ENCODE data around the gene TPO. TPM values are rescaled to one million over a fixed set of nuclear protein-coding genes. Genes with fewer than 3 reads are reported as not detected.

The TPO gene
- total RNA-seq, 1 donor from 2014 or later = not detected

DNA sequence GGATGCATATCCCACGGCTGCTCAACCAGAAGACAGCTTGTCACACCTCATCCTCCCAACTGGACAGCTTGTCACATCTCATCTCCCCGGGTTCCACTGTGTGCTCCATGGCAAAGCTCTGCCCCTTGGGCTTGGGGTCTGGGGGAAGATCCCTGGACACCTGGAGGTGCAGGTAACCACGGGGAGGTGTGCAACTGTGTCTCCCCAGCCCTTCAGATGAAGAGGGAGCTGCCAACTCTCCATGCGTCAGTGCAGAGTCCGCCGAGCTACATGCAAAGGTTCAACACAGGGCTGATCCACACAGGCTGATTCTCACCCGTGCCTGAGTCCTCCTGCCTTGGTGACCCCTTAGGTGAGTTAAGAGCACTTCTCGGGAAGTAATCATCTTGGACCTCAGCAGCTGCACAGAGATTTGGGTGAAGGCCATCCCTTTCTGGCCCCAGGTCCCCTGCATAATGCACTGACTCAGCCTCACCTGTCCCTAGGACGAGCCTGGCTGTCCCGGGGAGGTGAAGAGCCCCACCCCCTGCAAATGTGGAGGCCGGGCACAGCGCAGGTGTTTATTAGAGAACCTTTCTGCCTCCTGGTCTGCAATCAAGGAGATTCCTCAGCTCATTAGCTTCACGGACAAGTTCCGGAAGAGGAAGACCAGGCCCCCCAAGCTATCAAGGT lies 173.1 kb downstream of the TPO start:
- DNase-seq (ENCODE audit: low spot score) = no peak
- H3K4me1 ChIP-seq = no peaks in the 10 kb centered on the region
- peaks cover 9% of the 10 kb centered on the region for H3K27me3 Mint-ChIP-seq (ENCODE audit: insufficient read depth, low read depth)
- H3K9me3 ChIP-seq (ENCODE audit: low read depth) = no peaks in the 10 kb centered on the region
- H3K4me1 Mint-ChIP-seq = peaks cover 31% of the 10 kb centered on the region
- H3K4me3 Mint-ChIP-seq = no peak overlapping the region
- TF ChIP-seq, protein P1, sequence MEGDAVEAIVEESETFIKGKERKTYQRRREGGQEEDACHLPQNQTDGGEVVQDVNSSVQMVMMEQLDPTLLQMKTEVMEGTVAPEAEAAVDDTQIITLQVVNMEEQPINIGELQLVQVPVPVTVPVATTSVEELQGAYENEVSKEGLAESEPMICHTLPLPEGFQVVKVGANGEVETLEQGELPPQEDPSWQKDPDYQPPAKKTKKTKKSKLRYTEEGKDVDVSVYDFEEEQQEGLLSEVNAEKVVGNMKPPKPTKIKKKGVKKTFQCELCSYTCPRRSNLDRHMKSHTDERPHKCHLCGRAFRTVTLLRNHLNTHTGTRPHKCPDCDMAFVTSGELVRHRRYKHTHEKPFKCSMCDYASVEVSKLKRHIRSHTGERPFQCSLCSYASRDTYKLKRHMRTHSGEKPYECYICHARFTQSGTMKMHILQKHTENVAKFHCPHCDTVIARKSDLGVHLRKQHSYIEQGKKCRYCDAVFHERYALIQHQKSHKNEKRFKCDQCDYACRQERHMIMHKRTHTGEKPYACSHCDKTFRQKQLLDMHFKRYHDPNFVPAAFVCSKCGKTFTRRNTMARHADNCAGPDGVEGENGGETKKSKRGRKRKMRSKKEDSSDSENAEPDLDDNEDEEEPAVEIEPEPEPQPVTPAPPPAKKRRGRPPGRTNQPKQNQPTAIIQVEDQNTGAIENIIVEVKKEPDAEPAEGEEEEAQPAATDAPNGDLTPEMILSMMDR (IDR thresholded peaks at IDR 0.05) = no peak
- TF ChIP-seq EZH2 (IDR thresholded peaks at IDR 0.05) = no peak
- H3K9me3 Mint-ChIP-seq = peaks cover 6% of the 10 kb centered on the region
- peaks cover 6% of the 10 kb centered on the region for H3F3A ChIP-seq (ENCODE audit: low read depth)
- H3K36me3 ChIP-seq = no peaks in the 10 kb centered on the region
- no peak overlapping the region for H3K27ac ChIP-seq
- H3K4me2 ChIP-seq = no peak overlapping the region
- no peak overlapping the region for H3K9ac ChIP-seq
- no peak overlapping the region for H2AFZ ChIP-seq (replicated peaks)
- H3K27me3 ChIP-seq = no peaks in the 10 kb centered on the region
- peaks cover 3% of the 10 kb centered on the region for H3K36me3 Mint-ChIP-seq
- H3K27ac Mint-ChIP-seq = no peak overlapping the region
- H3K4me3 ChIP-seq = no peak overlapping the region
- H3K79me2 ChIP-seq (ENCODE audit: low read depth) = no peaks in the 10 kb centered on the region
- no peaks in the 10 kb centered on the region for H4K20me1 ChIP-seq (ENCODE audit: low read depth)

- Mint-ChIP-seq H3K36me3 (peaks cover 1% of the 10 kb centered on the region), H3K27ac (no peak overlapping the region), H3K4me3 (no peak overlapping the region), H3K4me1 (peaks cover 34% of the 10 kb centered on the region), H3K9me3 (peaks cover 4% of the 10 kb centered on the region), H3K27me3 (ENCODE audit: insufficient read depth, low read depth) (peaks cover 7% of the 10 kb centered on the region)
- Histone ChIP-seq H2AFZ (replicated peaks) (no peak overlapping the region), H3K79me2 (ENCODE audit: low read depth) (no peaks in the 10 kb centered on the region), H3K4me2 (no peak overlapping the region), H3K36me3 (no peaks in the 10 kb centered on the region), H3K27ac (no peak overlapping the region), H3K27me3 (no peaks in the 10 kb centered on the region), H3K4me3 (no peak overlapping the region), H4K20me1 (ENCODE audit: low read depth) (no peaks in the 10 kb centered on the region), H3K9me3 (ENCODE audit: low read depth) (no peaks in the 10 kb centered on the region), H3K4me1 (peaks cover 7% of the 10 kb centered on the region), H3K9ac (no peak overlapping the region), H3F3A (ENCODE audit: low read depth) (peaks cover 2% of the 10 kb centered on the region)
- DNase-seq (ENCODE audit: low spot score) = no peak
- TF ChIP-seq EZH2phosphoT487 (IDR thresholded peaks at IDR 0.05) (no peak), EZH2 (IDR thresholded peaks at IDR 0.05) (no peak)
- TF ChIP-seq, protein P1 (IDR thresholded peaks at IDR 0.05) = no peak
These were observed 173.9 kb downstream of the TPO start for GRCh38 chr2:1586923-1587840.

DNA sequence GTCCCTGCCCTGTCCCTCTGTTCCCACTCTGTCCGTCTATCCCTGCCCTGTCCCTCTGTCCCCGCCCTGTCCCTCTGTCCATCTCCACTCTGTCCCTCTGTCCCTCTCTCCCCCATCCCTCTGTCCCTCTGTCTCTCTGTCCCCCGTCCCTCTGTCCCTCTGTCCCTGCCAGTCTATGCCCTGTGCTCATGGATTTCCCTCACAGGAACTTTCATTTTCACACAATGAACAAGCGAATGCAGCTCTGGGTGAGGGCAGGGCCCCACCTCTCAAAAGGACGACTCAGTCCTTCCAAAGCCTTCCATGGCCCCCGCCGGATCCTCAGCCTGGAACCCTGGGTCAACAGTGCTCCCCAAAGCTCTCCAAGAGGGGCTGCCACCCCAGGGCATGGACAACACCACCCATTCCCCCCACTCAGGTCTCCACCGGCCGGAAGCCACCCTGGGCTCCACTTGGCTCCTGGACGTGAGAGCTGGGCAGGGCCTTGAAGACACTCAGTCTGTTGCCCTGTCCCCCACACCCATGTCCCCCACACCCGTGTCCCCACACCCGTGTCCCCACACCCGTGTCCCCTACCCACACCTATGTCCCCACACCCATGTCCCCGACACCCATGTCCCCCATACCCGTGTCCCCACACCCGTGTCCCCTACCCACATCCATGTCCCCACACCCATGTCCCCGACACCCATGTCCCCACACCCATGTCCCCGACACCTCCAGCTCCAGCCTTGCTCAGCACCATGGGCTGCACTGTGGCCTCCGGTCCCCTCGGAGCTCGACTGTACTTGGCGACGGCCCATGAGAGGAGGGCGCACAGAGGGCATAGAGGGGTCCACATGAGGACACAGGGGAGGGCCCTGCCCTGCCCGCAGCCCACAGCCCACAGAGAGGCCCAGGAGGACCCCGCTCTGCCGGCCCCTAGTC lies 175.1 kb downstream of the TPO start:
- peaks cover 1% of the 10 kb centered on the region for H3K27me3 Mint-ChIP-seq (ENCODE audit: insufficient read depth, low read depth)
- Histone ChIP-seq H3K36me3 (no peaks in the 10 kb centered on the region), H3K27ac (no peak overlapping the region), H3K79me2 (ENCODE audit: low read depth) (no peaks in the 10 kb centered on the region), H3K4me1 (peaks cover 12% of the 10 kb centered on the region), H3K4me2 (no peak overlapping the region), H4K20me1 (ENCODE audit: low read depth) (no peaks in the 10 kb centered on the region), H3K4me3 (no peak overlapping the region), H3K9me3 (ENCODE audit: low read depth) (no peaks in the 10 kb centered on the region), H3K9ac (no peak overlapping the region), H3K27me3 (no peaks in the 10 kb centered on the region), H2AFZ (replicated peaks) (no peak overlapping the region), H3F3A (ENCODE audit: low read depth) (peaks cover 4% of the 10 kb centered on the region)
- TF ChIP-seq EZH2 (IDR thresholded peaks at IDR 0.05) = no peak
- TF ChIP-seq EZH2phosphoT487 (IDR thresholded peaks at IDR 0.05) = no peak
- TF ChIP-seq, protein P1 (IDR thresholded peaks at IDR 0.05) = no peak
- no peak overlapping the region for H3K27ac Mint-ChIP-seq
- DNase-seq (ENCODE audit: low spot score) = no peak
- no peak overlapping the region for H3K4me3 Mint-ChIP-seq
- peaks cover 34% of the 10 kb centered on the region for H3K4me1 Mint-ChIP-seq
- peaks cover 3% of the 10 kb centered on the region for H3K9me3 Mint-ChIP-seq
- no peaks in the 10 kb centered on the region for H3K36me3 Mint-ChIP-seq
